Activated naive CD8-positive, alpha-beta T cell treated with anti-CD3 and anti-CD28 coated beads for 36 hours (primary cell): ENCODE data around the gene PGA4. TPM values are rescaled to one million over a fixed set of nuclear protein-coding genes. Genes with fewer than 3 reads are reported as not detected.
A peak's percentile ranks its signal among the peaks of the same experiment; 100 is the strongest.
"Not testable (repeated sequence)": the region's sequence is repeated elsewhere in the genome, so short reads cannot be mapped to it uniquely, and the experiment has no call there.

Source experiments
- DNase-seq: peaks from one replicate; pipeline ENCODE4 v3.0.0; 2021
- H3K27ac Mint-ChIP-seq: one replicate; pipeline ENCODE4 v1.8.0; 2022; ENCODE audit warnings: mild to moderate bottlenecking, moderate library complexity, mixed read lengths
- H3K27me3 Mint-ChIP-seq: one replicate; pipeline ENCODE4 v1.8.0; 2022; ENCODE audit warnings: mild to moderate bottlenecking, mixed read lengths
- H3K36me3 Mint-ChIP-seq: one replicate; pipeline ENCODE4 v1.8.0; 2021; ENCODE audit warnings: mild to moderate bottlenecking, mixed read lengths
- H3K4me1 Mint-ChIP-seq: one replicate; pipeline ENCODE4 v1.8.0; 2021; ENCODE audit warnings: mixed read lengths
- H3K4me3 Mint-ChIP-seq: one replicate; pipeline ENCODE4 v1.8.0; 2022; ENCODE audit warnings: mild to moderate bottlenecking, moderate library complexity, mixed read lengths
- H3K9me3 Mint-ChIP-seq: one replicate; pipeline ENCODE4 v1.8.0; 2022; ENCODE audit warnings: mixed read lengths
- total RNA-seq, 2 experiments: library from RNA; stranded (reverse); gene quantifications; one replicate each; pipeline ENCODE4 v1.2.3, GENCODE V29; 2021

The PGA4 gene
- not detected for total RNA-seq

DNA sequence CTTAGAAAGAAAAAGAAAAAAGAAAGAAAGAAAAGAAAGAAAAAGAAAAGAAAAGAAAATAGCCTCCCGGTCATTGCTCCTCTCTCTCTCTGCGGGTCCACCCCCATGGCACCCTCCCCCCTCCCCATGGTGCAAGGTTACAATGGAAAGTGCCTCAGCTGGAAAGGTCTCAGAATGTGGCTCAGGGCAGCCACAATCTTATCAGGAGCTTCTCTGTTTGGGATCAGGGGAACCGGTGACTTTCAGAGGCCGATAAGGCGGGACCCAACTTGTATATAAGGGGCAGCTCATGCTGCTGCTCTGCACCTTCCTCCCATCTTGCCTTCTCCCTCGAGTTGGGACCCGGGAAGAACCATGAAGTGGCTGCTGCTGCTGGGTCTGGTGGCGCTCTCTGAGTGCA lies at the start of gene PGA4:
PGA4 (plus strand) TSS at position 301 of the 400 bp plus-strand sequence; CDS start at position 355, 54 bp downstream.
- not testable (repeated sequence) for H3K36me3 Mint-ChIP-seq

DNA sequence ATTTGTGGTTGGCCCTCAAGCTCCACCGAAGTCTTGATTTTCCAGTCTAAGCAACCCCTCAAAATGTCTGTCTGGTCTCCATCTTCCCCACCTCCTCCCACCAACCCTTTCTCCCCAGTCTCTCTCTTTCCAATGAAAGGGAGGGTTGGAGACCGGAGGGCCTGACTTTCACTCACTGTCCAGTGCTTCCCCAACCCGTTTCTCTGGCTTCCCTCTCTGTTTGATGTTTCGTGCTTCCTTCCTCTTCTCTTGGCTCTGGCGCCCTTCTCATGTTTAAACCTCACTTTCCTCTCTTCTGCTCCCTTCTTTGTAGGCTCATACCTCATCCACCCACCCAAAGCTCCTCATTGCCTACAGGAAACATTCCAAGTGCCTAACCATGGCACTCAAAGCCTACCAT lies 49.8 kb upstream of the PGA4 start:
- no peak overlapping the region for H3K27ac Mint-ChIP-seq

More for the DNA sequence above, at the start of gene PGA4:
- not testable (repeated sequence) for H3K4me1 Mint-ChIP-seq, H3K27ac Mint-ChIP-seq, H3K27me3 Mint-ChIP-seq, DNase-seq, H3K9me3 Mint-ChIP-seq, H3K4me3 Mint-ChIP-seq

DNA sequence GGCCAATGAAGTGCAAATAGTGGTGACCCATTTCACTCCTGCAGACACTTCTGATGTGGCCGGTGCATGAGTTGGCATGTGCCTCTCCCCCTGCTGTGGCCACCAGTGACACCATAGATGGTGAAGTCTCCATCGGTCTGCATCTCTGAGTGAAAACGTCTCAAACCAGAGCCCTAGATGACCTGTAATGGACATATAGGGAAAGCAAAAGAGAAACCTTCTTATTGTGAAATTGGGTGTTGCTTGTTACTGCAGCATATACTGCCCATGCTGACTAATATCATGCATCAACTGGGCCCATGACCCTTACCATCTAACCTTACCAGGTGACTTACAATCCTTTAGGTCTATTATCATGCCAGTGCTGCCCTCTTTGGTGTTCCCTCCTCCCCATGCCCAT lies 49.3 kb upstream of the PGA4 start:
- H3K36me3 Mint-ChIP-seq, result no peaks in the 10 kb centered on the region
- peaks cover 15% of the 10 kb centered on the region for H3K4me1 Mint-ChIP-seq
- DNase-seq, result no peak
- H3K27me3 Mint-ChIP-seq, result no peaks in the 10 kb centered on the region
- peak overlapping the region; percentile 19 for H3K27ac Mint-ChIP-seq
- H3K4me3 Mint-ChIP-seq, result no peak overlapping the region
- peaks cover 8% of the 10 kb centered on the region for H3K9me3 Mint-ChIP-seq

More for the DNA sequence above, 49.8 kb upstream of the PGA4 start:
- Mint-ChIP-seq H3K9me3 (peaks cover 8% of the 10 kb centered on the region), H3K4me1 (peaks cover 18% of the 10 kb centered on the region), H3K27me3 (no peaks in the 10 kb centered on the region), H3K4me3 (no peak overlapping the region), H3K36me3 (no peaks in the 10 kb centered on the region)
- no peak for DNase-seq

DNA sequence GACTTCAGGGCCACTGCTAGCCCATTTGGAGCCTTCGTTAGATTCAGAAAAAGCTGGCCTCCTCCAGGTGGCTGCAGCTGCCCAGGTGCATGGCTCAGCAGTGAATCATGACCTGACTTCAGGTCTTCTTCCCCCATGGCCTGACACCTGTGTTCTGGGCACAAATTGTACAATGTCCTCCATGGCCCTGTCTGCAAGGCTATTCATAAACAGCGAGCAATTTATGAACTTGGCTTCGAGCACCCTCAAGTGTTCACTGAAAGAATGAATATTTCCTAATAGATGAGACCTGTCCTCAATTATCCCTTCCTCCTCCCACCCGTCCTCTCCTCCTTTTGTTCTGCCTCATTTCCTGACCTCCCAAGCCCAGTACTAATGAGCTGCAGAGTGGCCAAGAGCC lies 48.7 kb upstream of the PGA4 start:
- Mint-ChIP-seq H3K36me3 (no peaks in the 10 kb centered on the region), H3K27me3 (no peaks in the 10 kb centered on the region), H3K27ac (no peak overlapping the region), H3K4me1 (peaks cover 13% of the 10 kb centered on the region), H3K9me3 (peaks cover 8% of the 10 kb centered on the region), H3K4me3 (no peak overlapping the region)
- DNase-seq, result no peak

DNA sequence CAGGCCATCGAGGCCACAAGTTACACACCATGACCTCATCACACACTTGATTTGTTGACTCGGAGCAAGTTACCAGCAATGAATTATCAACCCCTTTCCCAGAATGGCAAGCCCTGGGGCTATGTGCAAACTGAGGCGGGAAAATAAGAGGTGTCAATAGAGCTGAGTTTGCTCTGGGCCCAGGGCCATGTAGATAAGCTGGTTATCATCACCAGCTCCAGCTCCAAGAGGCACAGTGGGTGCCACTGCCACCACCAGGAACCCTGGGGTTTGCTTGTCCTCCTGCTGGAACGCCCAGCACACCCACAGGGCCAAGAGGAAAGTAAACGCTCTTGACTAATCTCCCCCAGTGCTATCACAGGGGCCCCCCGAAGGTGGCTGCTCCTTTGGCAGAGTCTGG lies 47.9 kb upstream of the PGA4 start:
- H3K27me3 Mint-ChIP-seq, result no peaks in the 10 kb centered on the region
- H3K36me3 Mint-ChIP-seq, result no peaks in the 10 kb centered on the region
- peaks cover 8% of the 10 kb centered on the region for H3K9me3 Mint-ChIP-seq
- no peak overlapping the region for H3K4me3 Mint-ChIP-seq
- H3K27ac Mint-ChIP-seq, result no peak overlapping the region
- peaks cover 13% of the 10 kb centered on the region for H3K4me1 Mint-ChIP-seq
- DNase-seq, result no peak

DNA sequence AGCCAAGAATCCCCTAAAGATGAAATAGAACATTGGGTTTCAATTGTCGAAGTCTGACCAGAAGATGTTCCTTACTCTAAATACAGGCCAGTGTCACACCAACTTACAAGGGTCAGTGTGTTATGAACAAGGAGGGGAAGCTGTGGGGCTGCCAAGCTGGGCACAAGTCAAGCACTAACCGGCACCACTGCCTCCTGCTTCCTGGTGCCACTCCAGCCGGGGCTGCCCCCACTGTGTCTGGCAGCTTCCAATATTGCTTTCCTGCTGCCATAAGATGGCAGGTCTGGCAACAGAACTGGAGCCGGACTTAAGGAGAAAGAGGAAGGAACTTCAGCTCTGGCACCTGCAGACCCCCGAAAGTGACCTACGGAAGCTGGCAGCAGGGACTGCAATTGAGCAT lies 47.2 kb upstream of the PGA4 start:
- no peak for DNase-seq
- Mint-ChIP-seq H3K4me3 (no peak overlapping the region), H3K27ac (no peak overlapping the region)

DNA sequence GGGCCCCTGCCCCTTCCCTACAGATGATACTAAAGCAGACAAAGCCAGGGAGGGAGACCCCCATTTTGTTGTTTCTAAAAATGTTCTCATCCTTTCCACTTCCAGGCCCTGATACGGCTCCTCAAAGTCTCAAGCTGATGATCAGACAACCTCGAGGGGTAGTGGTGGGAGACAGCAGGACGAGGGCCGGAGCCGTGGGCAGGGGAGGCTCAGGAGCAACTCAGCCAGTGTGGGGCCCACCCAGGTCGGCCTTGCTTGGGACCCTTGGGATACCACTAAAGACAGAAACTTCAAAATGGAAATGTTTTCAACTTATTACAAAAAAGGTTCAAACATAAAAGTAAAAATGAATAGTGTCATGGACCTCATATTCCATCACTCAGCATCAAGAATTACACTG lies 45.7 kb upstream of the PGA4 start:
- no peak for DNase-seq
- Mint-ChIP-seq H3K27ac (no peak overlapping the region), H3K27me3 (no peaks in the 10 kb centered on the region), H3K4me3 (no peak overlapping the region), H3K36me3 (no peaks in the 10 kb centered on the region), H3K9me3 (peaks cover 8% of the 10 kb centered on the region), H3K4me1 (peaks cover 11% of the 10 kb centered on the region)

More for the DNA sequence above, 47.2 kb upstream of the PGA4 start:
- no peaks in the 10 kb centered on the region for H3K36me3 Mint-ChIP-seq
- peaks cover 8% of the 10 kb centered on the region for H3K9me3 Mint-ChIP-seq
- H3K4me1 Mint-ChIP-seq, result peaks cover 11% of the 10 kb centered on the region
- no peaks in the 10 kb centered on the region for H3K27me3 Mint-ChIP-seq

DNA sequence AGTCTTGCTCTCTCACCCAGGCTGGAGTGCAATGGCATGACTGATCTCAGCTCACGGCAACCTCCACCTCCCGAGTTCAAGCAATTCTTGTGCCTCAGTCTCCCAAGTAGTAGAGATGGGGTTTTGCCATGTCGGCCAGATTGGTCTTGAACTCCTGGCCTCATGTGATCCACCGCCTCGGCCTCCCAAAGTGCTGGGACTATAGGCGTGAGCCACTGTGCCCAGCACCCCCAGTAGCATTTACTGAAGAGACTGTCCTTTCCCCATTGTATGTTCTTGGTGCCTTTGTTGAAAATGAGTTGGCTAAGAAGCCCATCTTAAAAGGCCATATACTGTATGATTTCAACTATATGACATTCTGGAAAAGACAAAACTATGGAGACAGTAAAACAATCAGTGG lies 41.9 kb upstream of the PGA4 start:
- H3K4me1 Mint-ChIP-seq, H3K36me3 Mint-ChIP-seq, H3K9me3 Mint-ChIP-seq, H3K4me3 Mint-ChIP-seq, DNase-seq, H3K27me3 Mint-ChIP-seq, H3K27ac Mint-ChIP-seq: not testable (repeated sequence)

DNA sequence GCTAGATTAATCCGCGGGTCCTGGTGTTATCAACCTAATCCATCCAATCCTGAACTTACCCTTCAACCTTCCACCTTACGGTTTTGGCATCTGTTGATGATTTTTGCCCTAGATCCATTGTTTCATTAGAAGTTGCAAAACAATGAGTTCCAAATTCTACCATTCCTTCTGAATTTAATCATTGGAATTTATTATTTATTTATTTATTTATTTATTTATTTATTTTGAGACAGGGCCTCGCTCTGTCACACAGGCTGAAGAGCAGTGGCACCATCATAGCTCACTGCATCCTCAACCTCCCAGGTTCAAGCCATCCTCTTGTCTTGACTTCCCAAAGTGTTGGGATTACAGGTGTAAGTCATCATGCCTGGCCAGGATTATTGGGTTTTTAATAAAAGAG lies 40.7 kb upstream of the PGA4 start:
- H3K4me3 Mint-ChIP-seq, result no peak overlapping the region
- no peaks in the 10 kb centered on the region for H3K27me3 Mint-ChIP-seq
- no peaks in the 10 kb centered on the region for H3K36me3 Mint-ChIP-seq
- H3K9me3 Mint-ChIP-seq, result no peaks in the 10 kb centered on the region
- DNase-seq, result no peak
- no peaks in the 10 kb centered on the region for H3K4me1 Mint-ChIP-seq
- no peak overlapping the region for H3K27ac Mint-ChIP-seq

DNA sequence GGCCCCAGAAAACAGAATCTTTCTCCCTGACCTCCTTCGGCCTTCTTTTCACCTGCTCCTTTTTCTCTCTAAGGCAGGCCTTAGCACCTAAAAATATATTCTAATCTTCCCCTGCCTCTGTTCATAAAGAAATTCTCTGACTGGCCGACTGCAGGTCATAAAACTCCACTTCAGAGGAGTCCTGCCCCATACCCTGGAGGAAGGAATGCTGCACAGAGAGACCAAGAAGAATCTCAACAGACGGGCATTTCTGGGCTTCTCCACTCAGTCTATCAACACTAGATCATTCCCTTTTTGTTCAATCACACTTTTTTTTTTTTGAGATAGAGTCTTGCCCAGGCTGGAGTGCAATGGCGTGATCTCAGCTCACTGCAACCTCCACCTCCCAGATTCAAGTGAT lies 38.5 kb upstream of the PGA4 start:
- H3K4me1 Mint-ChIP-seq, result peaks cover 3% of the 10 kb centered on the region
- H3K4me3 Mint-ChIP-seq, result no peak overlapping the region
- no peaks in the 10 kb centered on the region for H3K36me3 Mint-ChIP-seq
- H3K27ac Mint-ChIP-seq, result no peak overlapping the region
- no peak for DNase-seq
- H3K9me3 Mint-ChIP-seq, result no peaks in the 10 kb centered on the region
- H3K27me3 Mint-ChIP-seq, result no peaks in the 10 kb centered on the region

DNA sequence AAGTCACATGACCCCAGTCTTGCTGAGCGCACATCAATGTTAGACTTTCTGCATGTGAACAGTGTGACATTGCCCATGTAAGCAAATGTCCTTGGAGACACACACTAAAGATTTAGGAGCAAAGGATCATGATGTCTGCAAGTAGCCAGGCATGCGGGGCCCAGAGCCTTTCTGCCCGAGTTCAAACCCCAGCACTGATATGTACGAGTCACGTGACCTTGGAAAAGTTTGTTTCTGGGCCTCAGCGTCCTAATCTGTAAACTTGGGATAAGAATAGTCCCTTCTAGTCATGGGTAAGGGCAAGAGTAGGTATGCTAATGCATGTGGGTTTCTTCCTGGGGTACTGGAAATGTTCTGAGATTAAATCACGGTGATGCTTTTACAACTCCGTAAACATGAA lies 35.6 kb upstream of the PGA4 start:
- Mint-ChIP-seq H3K36me3 (no peaks in the 10 kb centered on the region), H3K27me3 (no peaks in the 10 kb centered on the region), H3K9me3 (no peaks in the 10 kb centered on the region), H3K4me1 (peaks cover 3% of the 10 kb centered on the region), H3K27ac (no peak overlapping the region), H3K4me3 (no peak overlapping the region)
- no peak for DNase-seq

DNA sequence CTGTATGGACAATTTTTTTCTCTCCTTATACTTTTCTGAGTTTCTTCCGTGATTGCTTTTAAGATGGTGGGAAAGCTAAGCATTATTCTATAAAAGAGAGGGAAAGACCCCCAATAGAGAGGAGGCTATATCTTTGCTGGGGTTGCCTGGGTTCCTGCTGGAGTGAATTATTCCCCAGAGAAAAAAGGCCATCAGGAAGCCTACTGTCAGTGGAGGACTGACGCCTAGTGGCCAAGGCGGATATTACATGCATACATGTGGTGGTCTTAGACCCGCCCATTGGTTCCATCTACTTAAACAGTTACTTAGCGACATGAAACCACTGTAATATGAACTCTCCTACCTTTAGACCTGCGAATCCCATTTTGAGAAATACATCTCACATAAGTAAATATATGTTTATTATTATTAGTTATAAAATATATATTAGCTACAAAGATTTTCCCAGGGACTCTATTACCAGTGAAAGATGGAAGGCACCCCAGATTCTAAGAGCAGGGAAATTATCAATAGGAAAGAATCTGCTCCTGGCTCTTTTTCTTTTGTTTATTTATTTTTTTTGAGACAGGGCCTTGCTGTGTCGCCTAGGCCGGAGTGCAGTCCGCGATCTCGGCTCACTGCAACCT lies 34.5 kb upstream of the PGA4 start:
- Mint-ChIP-seq H3K4me1 (peaks cover 3% of the 10 kb centered on the region), H3K36me3 (no peaks in the 10 kb centered on the region), H3K4me3 (no peak overlapping the region), H3K9me3 (no peaks in the 10 kb centered on the region), H3K27me3 (no peaks in the 10 kb centered on the region), H3K27ac (no peak overlapping the region)
- peak; percentile 74 for DNase-seq

DNA sequence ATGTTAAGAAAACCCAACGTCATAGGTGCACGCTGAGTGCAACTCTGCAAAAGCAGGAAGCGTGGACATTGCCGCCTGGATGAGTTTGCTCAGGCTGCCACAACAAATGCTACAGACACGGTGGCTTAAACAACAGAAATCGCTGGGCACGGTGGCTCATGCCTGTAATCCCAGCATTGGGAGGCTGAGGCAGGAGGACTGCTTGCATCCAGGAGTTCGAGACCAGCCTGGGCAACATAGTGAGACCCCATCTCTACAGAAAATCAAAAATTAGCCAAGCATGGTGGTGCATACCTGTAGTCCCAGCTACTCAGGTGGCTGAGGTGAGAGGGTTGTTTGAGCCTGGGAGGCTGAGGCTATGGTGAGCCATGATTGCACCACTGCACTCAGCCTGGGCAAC lies 32.2 kb upstream of the PGA4 start:
- no peak overlapping the region for H3K27ac Mint-ChIP-seq
- DNase-seq, result no peak
- H3K9me3 Mint-ChIP-seq, result no peaks in the 10 kb centered on the region
- H3K36me3 Mint-ChIP-seq, result no peaks in the 10 kb centered on the region
- no peak overlapping the region for H3K4me3 Mint-ChIP-seq
- H3K4me1 Mint-ChIP-seq, result peaks cover 3% of the 10 kb centered on the region
- peaks cover 3% of the 10 kb centered on the region for H3K27me3 Mint-ChIP-seq

DNA sequence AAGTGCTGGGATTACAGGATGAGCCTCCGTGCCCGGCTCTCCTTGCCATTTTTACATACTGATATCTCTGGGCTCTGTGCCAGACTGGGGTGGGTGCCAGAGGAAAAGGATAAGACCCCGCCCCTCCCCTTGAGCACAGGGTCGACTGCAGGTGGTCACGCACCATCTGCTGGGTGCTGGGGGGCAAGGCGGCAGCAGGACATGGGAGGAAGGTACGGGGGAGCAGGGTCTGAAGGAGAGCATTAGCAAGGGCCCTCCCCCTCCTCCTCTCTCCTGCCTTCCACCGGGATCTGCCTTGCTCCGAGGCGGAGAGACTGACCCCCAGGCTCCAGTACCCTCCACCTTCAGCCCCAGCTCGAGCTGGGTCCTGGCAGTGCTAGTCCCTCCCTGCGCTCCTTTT lies 28.6 kb upstream of the PGA4 start:
- H3K27ac Mint-ChIP-seq, result no peak overlapping the region
- no peak for DNase-seq
- no peaks in the 10 kb centered on the region for H3K36me3 Mint-ChIP-seq
- H3K27me3 Mint-ChIP-seq, result peaks cover 5% of the 10 kb centered on the region
- H3K4me3 Mint-ChIP-seq, result no peak overlapping the region
- no peaks in the 10 kb centered on the region for H3K4me1 Mint-ChIP-seq
- no peaks in the 10 kb centered on the region for H3K9me3 Mint-ChIP-seq

DNA sequence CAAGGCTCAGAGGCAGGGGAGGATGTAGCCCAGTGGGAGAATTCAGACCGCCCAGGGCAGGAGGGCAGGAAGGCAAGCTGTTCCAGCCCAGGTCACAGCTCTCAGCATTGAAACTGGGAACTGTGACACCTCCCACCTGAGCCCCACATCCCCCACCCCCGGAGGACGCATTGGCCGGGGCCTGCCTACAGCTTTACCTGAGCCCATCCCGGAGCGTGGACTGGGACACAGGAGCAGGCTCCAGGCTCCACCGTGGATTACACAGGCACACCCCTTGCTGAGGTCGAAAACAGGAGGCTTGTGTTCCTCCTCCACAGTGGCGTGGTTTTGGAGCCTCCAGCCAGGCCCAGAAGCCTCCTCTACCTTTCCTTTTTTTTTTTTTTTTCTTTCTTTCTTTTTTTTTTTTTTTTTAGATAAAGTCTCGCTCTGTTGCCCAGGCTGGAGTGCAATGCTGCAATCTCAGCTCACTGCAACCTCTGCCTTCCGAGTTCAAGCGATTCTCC lies 27.9 kb upstream of the PGA4 start:
- no peaks in the 10 kb centered on the region for H3K9me3 Mint-ChIP-seq
- peaks cover 5% of the 10 kb centered on the region for H3K27me3 Mint-ChIP-seq
- no peak overlapping the region for H3K27ac Mint-ChIP-seq
- no peak overlapping the region for H3K4me3 Mint-ChIP-seq
- H3K36me3 Mint-ChIP-seq, result no peaks in the 10 kb centered on the region
- no peak for DNase-seq
- H3K4me1 Mint-ChIP-seq, result no peaks in the 10 kb centered on the region

DNA sequence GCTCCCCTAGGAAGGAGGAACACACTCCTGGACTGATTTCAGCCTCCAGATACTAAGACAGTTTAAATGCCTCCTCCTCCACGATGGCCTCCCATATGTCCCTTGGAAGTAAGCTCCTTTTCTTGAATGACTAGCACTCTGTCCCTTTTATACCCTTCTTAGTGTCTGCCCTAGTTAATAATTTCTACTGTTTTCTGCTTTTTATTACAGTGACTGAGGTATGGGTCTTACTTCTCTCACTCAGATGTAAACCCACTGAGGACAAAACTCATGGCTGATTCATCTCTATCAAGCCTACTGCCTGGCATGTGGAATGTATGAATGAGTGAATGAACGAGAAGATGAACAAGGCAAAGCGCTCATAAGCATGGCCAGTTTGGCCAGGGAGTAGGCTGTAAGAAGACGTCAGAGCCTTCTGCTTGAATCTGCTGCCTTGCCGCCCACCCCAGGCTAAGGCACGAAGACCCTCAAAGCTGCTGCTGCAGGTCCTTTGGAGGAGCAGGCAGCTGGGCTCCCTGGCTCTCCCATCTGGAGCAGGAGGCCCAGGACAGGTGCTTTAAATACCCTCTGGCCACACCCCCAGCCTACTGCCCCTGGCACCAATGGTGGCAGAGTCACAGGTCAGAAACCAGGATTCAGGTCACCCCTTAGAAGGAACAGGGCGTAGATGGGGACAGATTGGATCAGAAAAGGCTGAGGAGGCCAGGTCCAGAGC lies 27.0 kb upstream of the PGA4 start:
- Mint-ChIP-seq H3K36me3 (no peaks in the 10 kb centered on the region), H3K4me1 (no peaks in the 10 kb centered on the region), H3K27me3 (peaks cover 5% of the 10 kb centered on the region), H3K9me3 (no peaks in the 10 kb centered on the region), H3K27ac (no peak overlapping the region), H3K4me3 (no peak overlapping the region)
- DNase-seq, result no peak
